Endodermal cell (in vitro differentiated cells): ENCODE measurements around the gene GAS7. TPM values are rescaled to one million over a fixed set of nuclear protein-coding genes. Genes with fewer than 3 reads are reported as not detected.

ENCODE experiments used
- DNase-seq: peaks from one replicate; pipeline ENCODE4 v3.0.0-alpha.2; 2017
- H3K27ac ChIP-seq: 2 replicates; pipeline ENCODE4 v1.5.1; 2013; ENCODE audit warnings: mild to moderate bottlenecking, low read depth, low read length, moderate library complexity
- H3K27me3 ChIP-seq: 2 replicates; pipeline ENCODE4 v1.6.1; 2013; ENCODE audit warnings: mild to moderate bottlenecking, low read length, moderate library complexity; ENCODE audit not compliant: insufficient read depth, control insufficient read depth, poor library complexity, severe bottlenecking
- H3K36me3 ChIP-seq: 2 replicates; pipeline ENCODE4 v1.7.0; 2013; ENCODE audit warnings: mild to moderate bottlenecking, low read length, moderate library complexity; ENCODE audit not compliant: control insufficient read depth, insufficient read depth
- H3K4me1 ChIP-seq: one replicate; pipeline ENCODE4 v1.7.0; 2013; ENCODE audit warnings: low read length; ENCODE audit not compliant: control insufficient read depth, insufficient read depth
- H3K4me3 ChIP-seq: 2 replicates; pipeline ENCODE4 v1.5.1; 2013; ENCODE audit warnings: mild to moderate bottlenecking, low read length, moderate library complexity
- H3K9ac ChIP-seq: 2 replicates; pipeline ENCODE4 v1.6.1; 2013; ENCODE audit warnings: mild to moderate bottlenecking, low read length, moderate library complexity; ENCODE audit not compliant: poor library complexity, severe bottlenecking; ENCODE audit errors: extremely low read depth
- H3K9me3 ChIP-seq: 2 replicates; pipeline ENCODE4 v1.6.1; 2013; ENCODE audit warnings: mild to moderate bottlenecking, low read length, moderate library complexity; ENCODE audit not compliant: control insufficient read depth
- H3K27ac Mint-ChIP-seq: 2 replicates; pipeline ENCODE4 v1.8.0; 2020; ENCODE audit warnings: mixed read lengths
- H3K27me3 Mint-ChIP-seq: 2 replicates; pipeline ENCODE4 v1.8.0; 2021; ENCODE audit warnings: mild to moderate bottlenecking, mixed read lengths; ENCODE audit not compliant: insufficient read depth
- H3K36me3 Mint-ChIP-seq: 2 replicates; pipeline ENCODE4 v1.8.0; 2020; ENCODE audit warnings: low read depth, mixed read lengths
- H3K4me1 Mint-ChIP-seq: 2 replicates; pipeline ENCODE4 v1.8.0; 2020; ENCODE audit warnings: mixed read lengths
- H3K4me3 Mint-ChIP-seq: 2 replicates; pipeline ENCODE4 v1.8.0; 2020; ENCODE audit warnings: mild to moderate bottlenecking, moderate library complexity, mixed read lengths
- H3K9me3 Mint-ChIP-seq: 2 replicates; pipeline ENCODE4 v1.8.0; 2020; ENCODE audit warnings: mild to moderate bottlenecking, mixed read lengths
- CTCF ChIP-seq: fragments of 200-600 bp; sonication (generic); conservative IDR thresholded peaks from 2 replicates; pipeline ENCODE4 v1.5.0; 2021; ENCODE audit warnings: antibody characterized with exemption, mild to moderate bottlenecking
- WGBS, 2 experiments: methylation state at CpG; one replicate each; pipeline versions ENCODE4 v1.1.5 to v1.1.7; 2013; ENCODE audit warnings: missing lambda C conversion rate in 2 of 2, mixed read lengths in 1 of 2; ENCODE audit not compliant: insufficient coverage in 1 of 2, insufficient read length in 1 of 2; 5-methylcytosine and 5-hydroxymethylcytosine counted together
- total RNA-seq, 2 donors: library from RNA; stranded (reverse); fragmentation: NEBNext Ultra II Directional in 1 of 2; extraction: Animal tissue kit (Norgen Biotek cat#: 25700) in 1 of 2; gene quantifications; 2 replicates in 1 of 2; 3 replicates in 1 of 2; pipeline ENCODE4 v1.2.1, GENCODE V29; 2021

The GAS7 gene
- total RNA-seq, 2 donors from 2014 or later: 8.6 to 14.7 TPM

- Histone ChIP-seq H3K27ac (no peak overlapping the region), H3K27me3 (no peaks in the 10 kb centered on the region), H3K9me3 (no peaks in the 10 kb centered on the region), H3K4me3 (no peak overlapping the region), H3K36me3 (no peaks in the 10 kb centered on the region), H3K9ac (no peak overlapping the region), H3K4me1 (no peaks in the 10 kb centered on the region)
- peaks cover 15% of the 10 kb centered on the region for H3K4me1 Mint-ChIP-seq
- no peak overlapping the region for H3K4me3 Mint-ChIP-seq
- H3K27ac Mint-ChIP-seq: no peak overlapping the region
- WGBS, 2 experiments: 82 to 86% methylated on average over 12 to 13 of the region's 13 CpGs
- no peaks in the 10 kb centered on the region for H3K27me3 Mint-ChIP-seq
- DNase-seq: peak; percentile 41
- TF ChIP-seq CTCF: no peak
- H3K36me3 Mint-ChIP-seq: no peaks in the 10 kb centered on the region
- H3K9me3 Mint-ChIP-seq: no peaks in the 10 kb centered on the region
Observed at GRCh38 chr17:10046786-10047785, 151.3 kb downstream of the GAS7 start.

GRCh38 chr17:10045871-10046658, 152.3 kb downstream of the GAS7 start:
- H3K9ac ChIP-seq: no peak overlapping the region
- H3K27ac Mint-ChIP-seq: no peak overlapping the region
- no peaks in the 10 kb centered on the region for H3K27me3 ChIP-seq
- no peaks in the 10 kb centered on the region for H3K27me3 Mint-ChIP-seq
- H3K4me1 Mint-ChIP-seq: peaks cover 13% of the 10 kb centered on the region
- WGBS, 2 experiments: 96 to 97% methylated on average over 16 to 17 of the region's 17 CpGs
- no peaks in the 10 kb centered on the region for H3K9me3 Mint-ChIP-seq
- no peak for DNase-seq
- H3K36me3 ChIP-seq: no peaks in the 10 kb centered on the region
- no peaks in the 10 kb centered on the region for H3K9me3 ChIP-seq
- H3K4me3 Mint-ChIP-seq: no peak overlapping the region
- no peak overlapping the region for H3K4me3 ChIP-seq
- H3K27ac ChIP-seq: no peak overlapping the region
- H3K4me1 ChIP-seq: no peaks in the 10 kb centered on the region
- no peaks in the 10 kb centered on the region for H3K36me3 Mint-ChIP-seq
- TF ChIP-seq CTCF: no peak

- no peak overlapping the region for H3K4me3 ChIP-seq
- H3K4me1 ChIP-seq: no peaks in the 10 kb centered on the region
- H3K27me3 Mint-ChIP-seq: no peaks in the 10 kb centered on the region
- no peaks in the 10 kb centered on the region for H3K9me3 ChIP-seq
- H3K4me1 Mint-ChIP-seq: peaks cover 14% of the 10 kb centered on the region
- H3K36me3 ChIP-seq: no peaks in the 10 kb centered on the region
- no peak for TF ChIP-seq CTCF
- no peak overlapping the region for H3K9ac ChIP-seq
- no peak for DNase-seq
- H3K27me3 ChIP-seq: no peaks in the 10 kb centered on the region
- 92 to 99% methylated on average over 9 of the region's 9 CpGs for WGBS, 2 experiments
- H3K27ac Mint-ChIP-seq: no peak overlapping the region
- H3K27ac ChIP-seq: no peak overlapping the region
- H3K36me3 Mint-ChIP-seq: no peaks in the 10 kb centered on the region
- H3K4me3 Mint-ChIP-seq: no peak overlapping the region
- H3K9me3 Mint-ChIP-seq: no peaks in the 10 kb centered on the region
Observed at GRCh38 chr17:10042589-10043244, 155.7 kb downstream of the GAS7 start.
